ENCODE results near the gene LDLRAD2. TPM values are rescaled to one million over a fixed set of nuclear protein-coding genes. Genes with fewer than 3 reads are reported as not detected.
A peak's percentile ranks its signal among the peaks of the same experiment; 100 is the strongest.

LDLRAD2 gene, protein sequence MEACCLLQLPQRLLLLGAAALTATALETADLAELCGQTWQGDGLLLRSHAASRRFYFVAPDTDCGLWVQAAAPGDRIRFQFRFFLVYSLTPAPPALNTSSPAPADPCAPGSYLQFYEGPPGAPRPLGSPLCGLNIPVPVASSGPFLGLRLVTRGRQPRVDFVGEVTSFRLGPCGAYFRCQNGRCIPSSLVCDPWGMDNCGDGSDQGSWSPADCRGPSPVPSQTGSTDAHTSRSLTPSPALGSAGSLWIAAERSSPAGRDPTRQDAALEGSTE
- total RNA-seq (2021; ENCODE audit: unreplicated experiment) (not detected), Bru-seq, nascent RNA (percentile 11 among the genes with signal in this experiment), BruChase-seq, experiment 1, labeled RNA remaining after a 6-hour chase (not detected), BruChase-seq, experiment 2, labeled RNA remaining after a 2-hour chase (percentile 6 among the genes with signal in this experiment)
- polyA plus RNA-seq (2012), result 2.8 and 3.7 TPM in 2 replicates
- long read RNA-seq, partial matches to known transcripts, result 0 of 1 reads
- long read RNA-seq, other reads (novel, unspliced or antisense), result 1 of 1 reads

- no peak within 1 kb of the TSS for H3K27ac ChIP-seq (ENCODE audit: low read depth, low read length)
- no peaks in the 10 kb centered on the region for H3K27me3 ChIP-seq (ENCODE audit: insufficient read depth, low read length)
- intact Hi-C loops (cut with micrococcal nuclease), result no loop called here
- no peak for ATAC-seq
- no peak within 1 kb of the TSS for H3K9ac ChIP-seq (ENCODE audit: low read length)
- POLR2A ChIA-PET, result no interaction called here
- H2AFZ ChIP-seq (ENCODE audit: low read depth, low read length, poor library complexity, severe bottlenecking), result no peak within 1 kb of the TSS
- H3K4me3 ChIP-seq (replicated peaks in 1 of 2; ENCODE audit: low read depth in 1 of 2, low read length in 2 of 2), result no peak within 1 kb of the TSS
- BruUV-seq (replicated peaks), result no TSS peak
- no peaks in the 10 kb centered on the region for H3K9me3 ChIP-seq (ENCODE audit: control insufficient read depth in 1 of 2, insufficient read depth in 1 of 2, low read depth in 1 of 2, low read length in 2 of 2)
- RAD21 ChIA-PET (ENCODE audit: low non-redundant PET in 1 of 2, low total read pairs in 2 of 2, uncharacterized antibody in 2 of 2, unreplicated experiment in 2 of 2), result no interaction called here
- no peaks in the 10 kb centered on the region for H3K9me2 ChIP-seq (ENCODE audit: insufficient read depth)
- H3K4me2 ChIP-seq (ENCODE audit: low read length), result no peak within 1 kb of the TSS
- no peaks in the 10 kb centered on the region for H3K79me2 ChIP-seq (ENCODE audit: insufficient read depth, low read length)
- DNase-seq (ENCODE audit: low read depth, low spot score), result no peak
- peaks cover 1 to 8% of the 10 kb centered on the region in 2 experiments; a peak in 2 of 4 replicates for H3K4me1 ChIP-seq (ENCODE audit: control insufficient read depth in 1 of 2, insufficient read depth in 2 of 2, low read length in 2 of 2)
- no peaks in the 10 kb centered on the region for H4K20me1 ChIP-seq (ENCODE audit: insufficient read depth)
- CTCF ChIA-PET, result no interaction called here
- no peaks in the 10 kb centered on the region for H3K36me3 ChIP-seq (ENCODE audit: control insufficient read depth in 1 of 2, insufficient read depth in 2 of 2, low read length in 2 of 2)
- TF ChIP-seq JUND (IDR thresholded peaks at IDR 0.05) (no peak), EZH2phosphoT487 (IDR thresholded peaks at IDR 0.05; ENCODE audit: borderline replicate concordance) (no peak), CEBPB (IDR thresholded peaks at IDR 0.05; ENCODE audit: low read depth) (no peak), ZFX (IDR thresholded peaks at IDR 0.05) (no peak), POLR2AphosphoS5 (IDR thresholded peaks at IDR 0.05; ENCODE audit: low read depth, low read length) (no peak), CTCF (IDR thresholded peaks at IDR 0.05 in 2 of 3, conservative IDR thresholded peaks at IDR 0.05 in 1 of 3; ENCODE audit: borderline replicate concordance in 1 of 3, insufficient read depth in 1 of 3, low read depth in 2 of 3, low read length in 2 of 3) (no peak), SRF (IDR thresholded peaks at IDR 0.05; ENCODE audit: low read depth) (no peak), YY1 (IDR thresholded peaks at IDR 0.05; ENCODE audit: extremely low read depth, insufficient replicate concordance, low read depth, low read length) (no peak), EZH2 (IDR thresholded peaks at IDR 0.05) (no peak), SIN3A (IDR thresholded peaks at IDR 0.05; ENCODE audit: low read depth) (no peak), SP1 (IDR thresholded peaks at IDR 0.05; ENCODE audit: low read depth) (no peak)
- TF ChIP-seq, protein P1, sequence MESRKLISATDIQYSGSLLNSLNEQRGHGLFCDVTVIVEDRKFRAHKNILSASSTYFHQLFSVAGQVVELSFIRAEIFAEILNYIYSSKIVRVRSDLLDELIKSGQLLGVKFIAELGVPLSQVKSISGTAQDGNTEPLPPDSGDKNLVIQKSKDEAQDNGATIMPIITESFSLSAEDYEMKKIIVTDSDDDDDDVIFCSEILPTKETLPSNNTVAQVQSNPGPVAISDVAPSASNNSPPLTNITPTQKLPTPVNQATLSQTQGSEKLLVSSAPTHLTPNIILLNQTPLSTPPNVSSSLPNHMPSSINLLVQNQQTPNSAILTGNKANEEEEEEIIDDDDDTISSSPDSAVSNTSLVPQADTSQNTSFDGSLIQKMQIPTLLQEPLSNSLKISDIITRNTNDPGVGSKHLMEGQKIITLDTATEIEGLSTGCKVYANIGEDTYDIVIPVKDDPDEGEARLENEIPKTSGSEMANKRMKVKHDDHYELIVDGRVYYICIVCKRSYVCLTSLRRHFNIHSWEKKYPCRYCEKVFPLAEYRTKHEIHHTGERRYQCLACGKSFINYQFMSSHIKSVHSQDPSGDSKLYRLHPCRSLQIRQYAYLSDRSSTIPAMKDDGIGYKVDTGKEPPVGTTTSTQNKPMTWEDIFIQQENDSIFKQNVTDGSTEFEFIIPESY (IDR thresholded peaks at IDR 0.05; ENCODE audit: extremely low read depth, insufficient replicate concordance, low read length), result no peak
Measured at GRCh38 chr1:21811875-21812305, at the start of gene LDLRAD2. Gene LDLRAD2, plus strand, starts transcription at chr1:21812265. Its CDS starts 187 bp downstream, at chr1:21812452.

Data from HCT116 (cell line).